ENCODE results near the gene TIMM21. TPM values are rescaled to one million over a fixed set of nuclear protein-coding genes. Genes with fewer than 3 reads are reported as not detected.

Gene TIMM21
- total and polyA plus RNA-seq, 2 of the 13 experiments (the other 11 are each of a cell fraction or from before 2014, with no cell fraction given), result 29.6 to 62.3 TPM

- DNase-seq (ENCODE audit: low spot score), result no peak
- BruUV-seq (replicated peaks), result no TSS peak
- no peaks in the 10 kb centered on the region for H3K79me2 ChIP-seq (ENCODE audit: insufficient read depth, low read length)
- H2AFZ ChIP-seq (ENCODE audit: low read length), result no peak overlapping the region
- FAIRE-seq, result no peak
- H3K4me2 ChIP-seq (ENCODE audit: low read depth, low read length), result no peak overlapping the region
- H4K20me1 ChIP-seq (ENCODE audit: insufficient read depth, low read length), result no peaks in the 10 kb centered on the region
- intact Hi-C loops (cut with micrococcal nuclease; ENCODE audit: unreplicated experiment), result no loop called here
- H3K4me3 ChIP-seq (replicated peaks in 1 of 3; ENCODE audit: insufficient read depth in 1 of 3, low read depth in 2 of 3, low read length in 3 of 3), result no peak overlapping the region
- H3K4me1 ChIP-seq (ENCODE audit: insufficient read depth, low read length), result no peaks in the 10 kb centered on the region
- no peaks in the 10 kb centered on the region for H3K36me3 ChIP-seq (replicated peaks in 1 of 2; ENCODE audit: control insufficient read depth in 1 of 2, insufficient read depth in 2 of 2, low read length in 2 of 2)
- POLR2A ChIA-PET, result no interaction called here
- CTCF ChIA-PET (ENCODE audit: low intra/inter-chr PET ratio, low total read pairs), result no interaction called here
- ATAC-seq, result no peak
- no peak overlapping the region for H3K9ac ChIP-seq (ENCODE audit: insufficient read depth, low read depth, low read length)
- H3K27ac ChIP-seq (ENCODE audit: extremely low read length, insufficient read depth, low read length), result no peak overlapping the region
- in situ Hi-C loops (cut with HindIII; ENCODE audit: extremely low pct_ligation_motif_present, low pct_unique_long_range_greater_than_20kb), result no loop called here
- peaks cover 0 to 44% of the 10 kb centered on the region in 2 experiments; a peak in 3 of 5 replicates for H3K27me3 ChIP-seq (ENCODE audit: control insufficient read depth in 1 of 2, insufficient read depth in 2 of 2, low read length in 2 of 2)
- H3K9me3 ChIP-seq (ENCODE audit: low read length), result no peaks in the 10 kb centered on the region
- WGBS (ENCODE audit: low lambda C conversion rate), result 21% methylated on average over 10 of the region's 10 CpGs
- no peak for TF ChIP-seq UBTF (CRISPR knock-in tag; IDR thresholded peaks at IDR 0.05)
- no peak for TF ChIP-seq RBAK (CRISPR knock-in tag; IDR thresholded peaks at IDR 0.05)
- TF ChIP-seq HDAC2 (CRISPR knock-in tag; IDR thresholded peaks at IDR 0.05), result no peak
- no peak for TF ChIP-seq ZNF205 (CRISPR knock-in tag; IDR thresholded peaks at IDR 0.05)
- no peak for TF ChIP-seq FOXJ3 (CRISPR knock-in tag; IDR thresholded peaks at IDR 0.05; ENCODE audit: borderline replicate concordance)
- TF ChIP-seq TP53 (CRISPR knock-in tag; conservative IDR thresholded peaks at IDR 0.05), result no peak
- TF ChIP-seq ASH2L (IDR thresholded peaks at IDR 0.05; ENCODE audit: insufficient read length, low read depth, low read length), result no peak
- TF ChIP-seq ZBTB4 (CRISPR knock-in tag; IDR thresholded peaks at IDR 0.05; ENCODE audit: borderline replicate concordance), result no peak
- no peak for TF ChIP-seq GMEB1 (CRISPR knock-in tag; IDR thresholded peaks at IDR 0.05; ENCODE audit: borderline replicate concordance)
- no peak for TF ChIP-seq TRAFD1 (CRISPR knock-in tag; IDR thresholded peaks at IDR 0.05; ENCODE audit: borderline replicate concordance)
- no peak for TF ChIP-seq ZNF232 (CRISPR knock-in tag; IDR thresholded peaks at IDR 0.05; ENCODE audit: borderline replicate concordance)
- TF ChIP-seq ZBTB42 (CRISPR knock-in tag; IDR thresholded peaks at IDR 0.05), result no peak
These were observed 21.4 kb upstream of the TIMM21 start for GRCh38 chr18:74126684-74127655.

Data from HepG2 (cell line).